ENCODE results near the gene SET. TPM values are rescaled to one million over a fixed set of nuclear protein-coding genes. Genes with fewer than 3 reads are reported as not detected.
"Not testable (repeated sequence)": the region's sequence is repeated elsewhere in the genome, so short reads cannot be mapped to it uniquely, and the experiment has no call there.

Gene SET
- polyA plus RNA-seq, 4 donors = 55.2 to 322 (median 135) TPM

- FAIRE-seq = no peak
- Histone ChIP-seq H3K9me3 (ENCODE audit: control insufficient read depth in 2 of 2, insufficient read depth in 1 of 2, low read depth in 1 of 2, low read length in 1 of 2) (peaks cover 0 to 3% of the 10 kb centered on the region in 2 donors), H3K36me3 (ENCODE audit: control insufficient read depth in 3 of 3, insufficient read depth in 2 of 3, low read depth in 1 of 3, low read length in 3 of 3) (peaks cover 0 to 13% (median 0%) of the 10 kb centered on the region in 3 donors), H3K27me3 (ENCODE audit: control insufficient read depth in 3 of 3, insufficient read depth in 3 of 3, low read length in 3 of 3) (no peaks in the 10 kb centered on the region), H3K4me3 (ENCODE audit: low read depth in 1 of 3, low read length in 3 of 3) (no peak overlapping the region), H3K4me1 (ENCODE audit: control insufficient read depth in 3 of 3, insufficient read depth in 2 of 3, low read depth in 1 of 3, low read length in 2 of 3) (peaks cover 0 to 4% (median 0%) of the 10 kb centered on the region in 3 donors), H3K27ac (ENCODE audit: low read depth in 1 of 3, low read length in 2 of 3) (no peak overlapping the region)
- no peak for DNase-seq
- WGBS, 3 donors = 97 to 100% (median 100%) methylated on average over 1 of the region's 1 CpG
Measured at GRCh38 chr9:128654481-128654880, 34.5 kb upstream of the SET start.

- H3K36me3 ChIP-seq (ENCODE audit: control insufficient read depth in 3 of 3, insufficient read depth in 2 of 3, low read depth in 1 of 3, low read length in 3 of 3) = peaks cover 0 to 9% (median 0%) of the 10 kb centered on the region in 3 donors
- 0 to 1% (median 1%) methylated on average over 58 to 86 of the region's 86 CpGs for WGBS, 3 donors
- H3K27me3 ChIP-seq (ENCODE audit: control insufficient read depth in 3 of 3, insufficient read depth in 3 of 3, low read length in 3 of 3) = no peaks in the 10 kb centered on the region
- H3K27ac ChIP-seq (ENCODE audit: low read depth in 1 of 3, low read length in 2 of 3) = peak within 1 kb of the TSS; percentile 97 to 100 (median 98)
- H3K4me1 ChIP-seq (ENCODE audit: control insufficient read depth in 3 of 3, insufficient read depth in 2 of 3, low read depth in 1 of 3, low read length in 2 of 3) = peaks cover 0 to 4% (median 0%) of the 10 kb centered on the region in 3 donors
- DNase-seq = peak; percentile 94 to 99
- peak within 1 kb of the TSS; percentile 76 to 86 (median 83) for H3K4me3 ChIP-seq (ENCODE audit: low read depth in 1 of 3, low read length in 3 of 3)
- no peak for FAIRE-seq
- H3K9me3 ChIP-seq (ENCODE audit: control insufficient read depth in 2 of 2, insufficient read depth in 1 of 2, low read depth in 1 of 2, low read length in 1 of 2) = peaks cover 0 to 3% of the 10 kb centered on the region in 2 donors
Measured at GRCh38 chr9:128656416-128657343, 32.3 kb upstream of the SET start, which contains the start of gene DYNC2I2. DYNC2I2 (minus strand) TSS chr9:128656847; CDS start chr9:128656726, 121 bp downstream.

DNA sequence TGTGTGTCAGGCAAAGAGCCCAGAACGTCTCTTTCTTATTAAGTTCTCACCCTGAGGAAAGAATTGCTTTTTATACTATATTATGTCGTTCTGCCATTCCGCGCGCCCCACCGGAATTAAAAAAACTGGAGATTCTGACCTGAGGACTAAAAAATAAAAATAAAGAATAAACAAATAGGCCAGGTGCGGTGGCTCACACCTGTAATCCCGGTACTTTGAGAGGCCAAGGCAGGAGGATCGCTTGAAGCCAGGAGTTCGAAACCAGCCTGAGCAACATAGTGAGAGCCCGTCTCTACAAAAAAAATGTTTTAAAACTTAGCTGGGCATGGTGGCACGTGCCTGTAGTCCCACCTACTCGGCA, 31.7 kb upstream of the SET start:
- Histone ChIP-seq H3K9me3 (ENCODE audit: control insufficient read depth in 2 of 2, insufficient read depth in 1 of 2, low read depth in 1 of 2, low read length in 1 of 2) (peaks cover 0 to 3% of the 10 kb centered on the region in 2 donors), H3K4me3 (ENCODE audit: low read depth in 1 of 3, low read length in 3 of 3) (peak overlapping the region in 1 of 3 donors; percentile 83), H3K4me1 (ENCODE audit: control insufficient read depth in 3 of 3, insufficient read depth in 2 of 3, low read depth in 1 of 3, low read length in 2 of 3) (peaks cover 0 to 4% (median 0%) of the 10 kb centered on the region in 3 donors), H3K27me3 (ENCODE audit: control insufficient read depth in 3 of 3, insufficient read depth in 3 of 3, low read length in 3 of 3) (no peaks in the 10 kb centered on the region), H3K36me3 (ENCODE audit: control insufficient read depth in 3 of 3, insufficient read depth in 2 of 3, low read depth in 1 of 3, low read length in 3 of 3) (peaks cover 0 to 9% (median 0%) of the 10 kb centered on the region in 3 donors), H3K27ac (ENCODE audit: low read depth in 1 of 3, low read length in 2 of 3) (peak overlapping the region; percentile 97 to 100 (median 98))
- DNase-seq (no peak), FAIRE-seq (no peak)
- WGBS, 3 donors = 95 to 96% (median 96%) methylated on average over 13 of the region's 13 CpGs

DNA sequence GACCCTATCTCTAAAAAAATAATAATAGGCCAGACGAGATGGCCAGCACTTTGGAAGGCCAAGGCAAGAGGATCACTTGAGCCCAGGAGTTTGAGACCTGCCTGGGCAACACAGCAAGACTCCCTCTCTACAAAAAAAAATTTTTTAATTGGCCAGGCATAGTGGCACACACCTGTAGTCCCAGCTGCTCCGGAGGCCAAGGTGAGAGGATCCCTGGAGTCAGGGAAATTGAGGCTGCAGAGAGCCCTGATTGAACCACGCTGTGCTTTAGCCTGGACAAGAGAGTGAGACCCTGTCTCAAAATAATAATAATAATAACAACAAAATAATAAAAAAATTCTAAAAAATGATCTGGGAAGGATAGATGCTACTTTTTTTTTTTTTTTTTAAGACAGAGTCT, 31.2 kb upstream of the SET start:
- DNase-seq = no peak
- no peak overlapping the region for H3K4me3 ChIP-seq (ENCODE audit: low read depth in 1 of 3, low read length in 3 of 3)
- H3K36me3 ChIP-seq (ENCODE audit: control insufficient read depth in 3 of 3, insufficient read depth in 2 of 3, low read depth in 1 of 3, low read length in 3 of 3) = peaks cover 0 to 9% (median 0%) of the 10 kb centered on the region in 3 donors
- no peaks in the 10 kb centered on the region for H3K27me3 ChIP-seq (ENCODE audit: control insufficient read depth in 3 of 3, insufficient read depth in 3 of 3, low read length in 3 of 3)
- WGBS, 3 donors = 89 to 93% (median 90%) methylated on average over 3 of the region's 3 CpGs
- H3K4me1 ChIP-seq (ENCODE audit: control insufficient read depth in 3 of 3, insufficient read depth in 2 of 3, low read depth in 1 of 3, low read length in 2 of 3) = peaks cover 0 to 4% (median 0%) of the 10 kb centered on the region in 3 donors
- H3K27ac ChIP-seq (ENCODE audit: low read depth in 1 of 3, low read length in 2 of 3) = no peak overlapping the region
- no peak for FAIRE-seq
- H3K9me3 ChIP-seq (ENCODE audit: control insufficient read depth in 2 of 2, insufficient read depth in 1 of 2, low read depth in 1 of 2, low read length in 1 of 2) = peaks cover 0 to 3% of the 10 kb centered on the region in 2 donors

DNA sequence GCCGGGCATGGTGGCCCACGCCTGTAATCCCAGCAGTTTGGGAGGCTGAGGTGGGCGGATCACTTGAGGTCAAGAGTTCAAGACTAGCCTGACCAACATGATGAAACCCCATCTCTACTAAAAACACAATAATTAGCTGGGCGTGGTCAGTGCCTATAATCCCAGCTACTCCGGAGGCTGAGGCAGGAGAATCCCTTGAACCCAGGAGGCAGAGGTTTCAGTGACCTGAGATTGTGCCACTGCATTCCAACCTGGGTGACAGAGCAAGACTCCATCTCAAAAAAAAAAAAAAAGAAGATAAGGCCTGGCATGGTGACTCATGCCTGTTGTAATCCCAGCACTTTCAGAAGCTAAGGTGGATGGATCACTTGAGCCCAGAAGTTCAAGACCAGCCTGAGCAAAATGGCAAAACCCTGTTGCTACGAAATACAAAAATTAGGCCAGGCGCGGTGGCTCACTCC, 22.5 kb upstream of the SET start:
- not testable (repeated sequence) for H3K4me1 ChIP-seq (ENCODE audit: control insufficient read depth in 3 of 3, insufficient read depth in 2 of 3, low read depth in 1 of 3, low read length in 2 of 3); H3K9me3 ChIP-seq (ENCODE audit: control insufficient read depth in 2 of 2, insufficient read depth in 1 of 2, low read depth in 1 of 2, low read length in 1 of 2); H3K4me3 ChIP-seq (ENCODE audit: low read depth in 1 of 3, low read length in 3 of 3); FAIRE-seq; H3K27me3 ChIP-seq (ENCODE audit: control insufficient read depth in 3 of 3, insufficient read depth in 3 of 3, low read length in 3 of 3); H3K36me3 ChIP-seq (ENCODE audit: control insufficient read depth in 3 of 3, insufficient read depth in 2 of 3, low read depth in 1 of 3, low read length in 3 of 3); H3K27ac ChIP-seq (ENCODE audit: low read depth in 1 of 3, low read length in 2 of 3)
- peak in 1 of 2 donors; percentile 69 for DNase-seq
- WGBS, 3 donors = 75 to 88% (median 77%) methylated on average over 8 of the region's 8 CpGs

- FAIRE-seq (no peak), DNase-seq (no peak)
- 95% methylated on average over 6 of the region's 6 CpGs for WGBS, 3 donors
- H3K4me3 ChIP-seq (ENCODE audit: low read depth in 1 of 3, low read length in 3 of 3) = no peak overlapping the region
- no peaks in the 10 kb centered on the region for H3K4me1 ChIP-seq (ENCODE audit: control insufficient read depth in 3 of 3, insufficient read depth in 2 of 3, low read depth in 1 of 3, low read length in 2 of 3)
- H3K36me3 ChIP-seq (ENCODE audit: control insufficient read depth in 3 of 3, insufficient read depth in 2 of 3, low read depth in 1 of 3, low read length in 3 of 3) = peaks cover 0 to 7% (median 0%) of the 10 kb centered on the region in 3 donors
- H3K27ac ChIP-seq (ENCODE audit: low read depth in 1 of 3, low read length in 2 of 3) = no peak overlapping the region
- no peaks in the 10 kb centered on the region for H3K9me3 ChIP-seq (ENCODE audit: control insufficient read depth in 2 of 2, insufficient read depth in 1 of 2, low read depth in 1 of 2, low read length in 1 of 2)
- H3K27me3 ChIP-seq (ENCODE audit: control insufficient read depth in 3 of 3, insufficient read depth in 3 of 3, low read length in 3 of 3) = no peaks in the 10 kb centered on the region
Measured at GRCh38 chr9:128669786-128670185, 19.2 kb upstream of the SET start.

DNA sequence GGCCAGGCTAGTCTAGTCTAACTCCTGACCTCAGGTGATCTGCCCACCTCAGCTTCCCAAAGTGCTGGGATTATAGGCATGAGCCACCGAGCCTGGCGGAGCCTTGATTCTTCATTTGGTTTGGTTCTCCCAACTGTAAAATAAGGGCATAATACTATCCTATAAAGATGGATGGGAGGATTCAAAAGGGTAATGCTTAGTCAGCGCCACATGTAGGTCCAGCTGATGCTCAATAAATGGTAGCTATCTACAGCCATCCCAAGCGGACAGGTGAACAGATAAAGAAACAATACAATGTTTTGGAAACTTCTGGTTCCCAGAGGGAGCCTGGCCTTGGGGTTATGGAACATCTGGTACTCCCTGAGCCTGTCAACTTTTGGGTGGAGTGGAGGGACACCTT, 13.6 kb upstream of the SET start:
- no peak for DNase-seq
- Histone ChIP-seq H3K36me3 (ENCODE audit: control insufficient read depth in 3 of 3, insufficient read depth in 2 of 3, low read depth in 1 of 3, low read length in 3 of 3) (peaks cover 0 to 22% (median 0%) of the 10 kb centered on the region in 3 donors), H3K4me3 (ENCODE audit: low read depth in 1 of 3, low read length in 3 of 3) (no peak overlapping the region), H3K27me3 (ENCODE audit: control insufficient read depth in 3 of 3, insufficient read depth in 3 of 3, low read length in 3 of 3) (no peaks in the 10 kb centered on the region), H3K9me3 (ENCODE audit: control insufficient read depth in 2 of 2, insufficient read depth in 1 of 2, low read depth in 1 of 2, low read length in 1 of 2) (no peaks in the 10 kb centered on the region), H3K4me1 (ENCODE audit: control insufficient read depth in 3 of 3, insufficient read depth in 2 of 3, low read depth in 1 of 3, low read length in 2 of 3) (peaks cover 0 to 8% (median 0%) of the 10 kb centered on the region in 3 donors), H3K27ac (ENCODE audit: low read depth in 1 of 3, low read length in 2 of 3) (no peak overlapping the region)
- no peak for FAIRE-seq
- WGBS, 3 donors = 95 to 97% (median 95%) methylated on average over 4 of the region's 4 CpGs

DNA sequence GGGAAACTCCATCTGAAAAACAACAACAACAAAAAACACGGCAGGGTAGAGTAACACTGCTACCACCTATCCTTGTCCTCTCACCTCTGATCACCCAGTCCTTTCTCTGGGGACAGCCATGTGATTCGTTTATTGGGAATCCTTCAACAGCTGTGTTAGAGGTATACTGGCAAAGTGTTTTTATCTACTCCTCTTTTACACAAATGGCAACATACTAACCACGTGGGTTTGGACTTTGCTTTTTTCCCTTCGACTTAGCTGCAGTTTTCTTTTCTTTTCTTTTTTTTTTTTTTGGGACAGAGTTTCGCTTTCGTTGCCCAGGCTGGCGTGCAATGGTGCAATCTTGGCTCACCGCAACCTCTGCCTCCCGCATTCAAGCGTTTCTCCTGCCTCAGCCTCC, 11.2 kb upstream of the SET start:
- H3K4me1 ChIP-seq (ENCODE audit: control insufficient read depth in 3 of 3, insufficient read depth in 2 of 3, low read depth in 1 of 3, low read length in 2 of 3) = peaks cover 0 to 8% (median 0%) of the 10 kb centered on the region in 3 donors
- peaks cover 0 to 22% (median 0%) of the 10 kb centered on the region in 3 donors for H3K36me3 ChIP-seq (ENCODE audit: control insufficient read depth in 3 of 3, insufficient read depth in 2 of 3, low read depth in 1 of 3, low read length in 3 of 3)
- no peaks in the 10 kb centered on the region for H3K27me3 ChIP-seq (ENCODE audit: control insufficient read depth in 3 of 3, insufficient read depth in 3 of 3, low read length in 3 of 3)
- no peak for FAIRE-seq
- peak; percentile 81 to 82 for DNase-seq
- WGBS, 3 donors = 29 to 63% (median 40%) methylated on average over 10 of the region's 10 CpGs
- no peaks in the 10 kb centered on the region for H3K9me3 ChIP-seq (ENCODE audit: control insufficient read depth in 2 of 2, insufficient read depth in 1 of 2, low read depth in 1 of 2, low read length in 1 of 2)
- peak overlapping the region in 1 of 3 donors; percentile 78 for H3K27ac ChIP-seq (ENCODE audit: low read depth in 1 of 3, low read length in 2 of 3)
- H3K4me3 ChIP-seq (ENCODE audit: low read depth in 1 of 3, low read length in 3 of 3) = peak overlapping the region in 2 of 3 donors; percentile 19 to 21
